Fibroblast of pulmonary artery (primary cell): Measurements from ENCODE around the gene GPR33.
A peak's percentile ranks its signal among the peaks of the same experiment; 100 is the strongest.
"Not testable (repeated sequence)": the region's sequence is repeated elsewhere in the genome, so short reads cannot be mapped to it uniquely, and the experiment has no call there.

ENCODE experiments used
- DNase-seq: peaks from one replicate; pipeline ENCODE4 v3.0.0-alpha.2; 2010; ENCODE audit warnings: low read depth
- H3K4me3 ChIP-seq: replicated peaks from 2 replicates; pipeline ENCODE4 v1.5.1; 2011; ENCODE audit warnings: low read depth, mild to moderate bottlenecking, control low read depth, low read length, moderate library complexity
- CTCF ChIP-seq: IDR thresholded peaks from 2 replicates; pipeline ENCODE4 v1.5.1; 2011; ENCODE audit warnings: mild to moderate bottlenecking, control low read depth, low read length, inconsistent platforms; ENCODE audit errors: missing control alignments

Gene GPR33

GRCh38 chr14:31442284-31442683 is 45.6 kb downstream of the GPR33 start:
- no peak for TF ChIP-seq CTCF
- DNase-seq: no peak
- no peak overlapping the region for H3K4me3 ChIP-seq

- DNase-seq: peak; percentile 77
- TF ChIP-seq CTCF: no peak
Measured at GRCh38 chr14:31441273-31442111, 46.3 kb downstream of the GPR33 start.

GRCh38 chr14:31440280-31440679 is 47.6 kb downstream of the GPR33 start:
- no peak for DNase-seq
- TF ChIP-seq CTCF: no peak
- no peak overlapping the region for H3K4me3 ChIP-seq

More at GRCh38 chr14:31441273-31442111, 46.3 kb downstream of the GPR33 start:
- H3K4me3 ChIP-seq: no peak overlapping the region

- H3K4me3 ChIP-seq: no peak overlapping the region
- TF ChIP-seq CTCF: no peak
- DNase-seq: no peak
Measured at GRCh38 chr14:31439561-31439960, 48.3 kb downstream of the GPR33 start.

GRCh38 chr14:31437045-31437691 is 50.7 kb downstream of the GPR33 start:
- DNase-seq, H3K4me3 ChIP-seq: not testable (repeated sequence)

GRCh38 chr14:31435276-31435675 is 52.6 kb downstream of the GPR33 start:
- no peak for TF ChIP-seq CTCF
- H3K4me3 ChIP-seq: no peak overlapping the region
- peak; percentile 47 for DNase-seq
